Measurements from ENCODE around the gene CSGALNACT2. TPM values are rescaled to one million over a fixed set of nuclear protein-coding genes. Genes with fewer than 3 reads are reported as not detected.

The CSGALNACT2 gene
- total and polyA plus RNA-seq, 3 donors from 2014 or later, result 13.9 to 17.9 (median 16.7) TPM

GRCh38 chr10:43155741-43156140, 17.5 kb downstream of the CSGALNACT2 start:
- no peak overlapping the region for H3K27ac ChIP-seq
- intact Hi-C loops (cut with DNase I; ENCODE audit: low total_unique reads), result no loop called here
- peaks cover 3% of the 10 kb centered on the region for H3K4me1 ChIP-seq
- DNase-seq, result no peak
- H3K9me3 ChIP-seq, result no peaks in the 10 kb centered on the region
- H3K36me3 ChIP-seq (ENCODE audit: low read depth, missing control alignments), result no peaks in the 10 kb centered on the region
- H3K4me3 ChIP-seq, result no peak overlapping the region
- no peaks in the 10 kb centered on the region for H3K27me3 ChIP-seq
- TF ChIP-seq POLR2A (IDR thresholded peaks at IDR 0.05) (no peak), CTCF (IDR thresholded peaks at IDR 0.05) (no peak)
- 92 to 96% methylated on average over 1 of the region's 1 CpG for WGBS, 2 donors

GRCh38 chr10:43156590-43157341, 18.5 kb downstream of the CSGALNACT2 start:
- Histone ChIP-seq H3K27me3 (no peaks in the 10 kb centered on the region), H3K9me3 (no peaks in the 10 kb centered on the region), H3K36me3 (ENCODE audit: low read depth, missing control alignments) (no peaks in the 10 kb centered on the region), H3K4me1 (peaks cover 3% of the 10 kb centered on the region), H3K27ac (no peak overlapping the region), H3K4me3 (no peak overlapping the region)
- intact Hi-C loops (cut with DNase I; ENCODE audit: low total_unique reads), result no loop called here
- 91 to 93% methylated on average over 9 of the region's 9 CpGs for WGBS, 2 donors
- no peak for DNase-seq
- TF ChIP-seq POLR2A (IDR thresholded peaks at IDR 0.05) (no peak), CTCF (IDR thresholded peaks at IDR 0.05) (no peak)

- 93 to 96% methylated on average over 6 of the region's 6 CpGs for WGBS, 2 donors
- H3K36me3 ChIP-seq (ENCODE audit: low read depth, missing control alignments), result no peaks in the 10 kb centered on the region
- no peak for DNase-seq
- TF ChIP-seq POLR2A (IDR thresholded peaks at IDR 0.05) (no peak), CTCF (IDR thresholded peaks at IDR 0.05) (no peak)
- H3K4me3 ChIP-seq, result no peak overlapping the region
- H3K27ac ChIP-seq, result no peak overlapping the region
- peaks cover 3% of the 10 kb centered on the region for H3K4me1 ChIP-seq
- H3K27me3 ChIP-seq, result no peaks in the 10 kb centered on the region
- no peaks in the 10 kb centered on the region for H3K9me3 ChIP-seq
- intact Hi-C loops (cut with DNase I; ENCODE audit: low total_unique reads), result no loop called here
Observed at GRCh38 chr10:43158636-43159035, 20.4 kb downstream of the CSGALNACT2 start.

- WGBS, 2 donors, result 88 to 90% methylated on average over 1 of the region's 1 CpG
- H3K27ac ChIP-seq, result no peak overlapping the region
- TF ChIP-seq CTCF (IDR thresholded peaks at IDR 0.05) (no peak), POLR2A (IDR thresholded peaks at IDR 0.05) (no peak)
Observed at GRCh38 chr10:43160046-43160920, 22.0 kb downstream of the CSGALNACT2 start.

More at GRCh38 chr10:43160046-43160920, 22.0 kb downstream of the CSGALNACT2 start:
- H3K4me3 ChIP-seq, result no peak overlapping the region
- H3K9me3 ChIP-seq, result no peaks in the 10 kb centered on the region
- DNase-seq, result no peak
- intact Hi-C loops (cut with DNase I; ENCODE audit: low total_unique reads), result no loop called here
- no peaks in the 10 kb centered on the region for H3K27me3 ChIP-seq
- no peaks in the 10 kb centered on the region for H3K36me3 ChIP-seq (ENCODE audit: low read depth, missing control alignments)
- H3K4me1 ChIP-seq, result peaks cover 3% of the 10 kb centered on the region

All from testis (tissue), 3 donors.